Activated CD4-positive, CD25-positive, alpha-beta regulatory T cell treated with anti-CD3 and anti-CD28 coated beads, Interleukin-2, amount 50 U/mL, for 24 hours (primary cell): ENCODE data around the gene PRPF19.

ENCODE experiments used
- ATAC-seq, 2 donors: fragments of 150-1000 bp; cut with Tn5 transposase; one replicate each; pipeline ENCODE4 v1.10.0; 2021; ENCODE audit warnings: mild to moderate bottlenecking in 1 of 2, moderate library complexity in 1 of 2

PRPF19 gene

DNA sequence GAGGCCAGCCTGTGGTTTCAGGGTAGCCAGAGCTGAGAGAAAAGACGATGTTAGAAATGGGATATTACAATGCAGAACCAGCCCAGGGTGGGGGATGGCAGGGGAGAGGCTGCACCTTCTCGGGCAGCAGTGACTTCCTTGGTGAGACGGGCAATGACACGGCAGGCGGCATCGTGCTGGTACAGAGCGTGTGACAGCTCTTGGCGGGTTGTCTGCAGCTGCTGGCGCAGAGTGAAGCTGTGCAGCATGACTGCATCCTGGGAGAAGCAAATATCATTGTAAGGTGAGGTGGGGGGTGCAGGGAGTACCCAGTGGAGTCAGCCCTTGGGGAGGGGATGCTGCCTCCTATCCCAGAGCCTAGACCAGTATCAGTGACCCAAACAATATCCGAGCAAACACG is 3.8 kb downstream of the PRPF19 start:
- no peak for ATAC-seq

DNA sequence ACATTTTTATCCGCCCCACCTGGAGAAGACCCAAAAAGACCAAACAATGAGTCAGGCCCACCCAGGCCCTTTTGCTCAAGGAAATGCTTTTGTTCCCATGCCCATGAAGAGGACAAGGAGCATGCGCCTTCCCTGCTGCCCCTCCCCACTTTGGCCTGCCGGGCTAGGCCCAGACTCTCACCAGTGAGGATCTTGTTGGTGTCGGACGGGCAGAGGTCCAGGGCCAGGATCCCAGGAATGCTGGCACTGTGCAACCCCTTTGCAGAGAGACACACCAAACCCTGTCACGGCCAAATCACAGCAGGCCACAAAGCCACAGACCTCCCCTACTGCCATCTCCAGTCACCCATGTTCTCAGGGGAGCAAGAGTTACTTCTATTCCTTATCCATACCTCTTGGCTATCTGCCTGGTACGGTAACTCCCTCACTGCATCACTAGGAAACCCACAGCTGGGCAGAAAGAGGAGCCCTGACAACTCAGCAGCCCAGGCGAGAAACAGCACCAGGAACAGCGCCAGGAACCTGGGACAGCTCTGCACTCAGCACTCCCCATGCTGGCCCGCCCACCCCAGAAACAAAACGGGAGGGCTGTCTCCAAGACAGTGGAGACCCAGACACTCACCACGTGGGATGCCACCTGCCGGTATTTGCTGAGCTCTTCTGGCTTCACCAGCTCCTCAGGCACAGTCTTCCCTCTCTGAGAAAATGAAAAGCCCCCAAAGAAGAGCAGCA is 5.5 kb downstream of the PRPF19 start:
- ATAC-seq: no peak

DNA sequence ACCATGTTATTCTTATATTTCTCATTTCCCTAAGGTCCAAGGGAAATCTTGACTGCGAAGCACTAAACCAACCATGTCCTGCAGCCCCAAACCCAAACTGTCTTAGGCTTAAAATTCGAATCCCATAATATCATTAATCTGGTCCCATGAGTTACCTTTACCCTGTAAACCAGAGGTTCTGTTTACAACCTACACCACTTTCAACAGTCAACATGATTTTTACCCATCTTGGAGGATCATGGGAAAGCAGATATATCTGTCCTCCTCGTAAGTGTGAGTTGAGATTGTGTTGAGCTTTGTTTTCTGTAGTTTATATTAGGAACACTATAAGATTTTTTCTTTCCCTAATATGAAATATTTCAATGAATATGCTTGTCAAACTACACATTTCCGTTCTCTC is 6.4 kb downstream of the PRPF19 start:
- ATAC-seq: no peak

DNA sequence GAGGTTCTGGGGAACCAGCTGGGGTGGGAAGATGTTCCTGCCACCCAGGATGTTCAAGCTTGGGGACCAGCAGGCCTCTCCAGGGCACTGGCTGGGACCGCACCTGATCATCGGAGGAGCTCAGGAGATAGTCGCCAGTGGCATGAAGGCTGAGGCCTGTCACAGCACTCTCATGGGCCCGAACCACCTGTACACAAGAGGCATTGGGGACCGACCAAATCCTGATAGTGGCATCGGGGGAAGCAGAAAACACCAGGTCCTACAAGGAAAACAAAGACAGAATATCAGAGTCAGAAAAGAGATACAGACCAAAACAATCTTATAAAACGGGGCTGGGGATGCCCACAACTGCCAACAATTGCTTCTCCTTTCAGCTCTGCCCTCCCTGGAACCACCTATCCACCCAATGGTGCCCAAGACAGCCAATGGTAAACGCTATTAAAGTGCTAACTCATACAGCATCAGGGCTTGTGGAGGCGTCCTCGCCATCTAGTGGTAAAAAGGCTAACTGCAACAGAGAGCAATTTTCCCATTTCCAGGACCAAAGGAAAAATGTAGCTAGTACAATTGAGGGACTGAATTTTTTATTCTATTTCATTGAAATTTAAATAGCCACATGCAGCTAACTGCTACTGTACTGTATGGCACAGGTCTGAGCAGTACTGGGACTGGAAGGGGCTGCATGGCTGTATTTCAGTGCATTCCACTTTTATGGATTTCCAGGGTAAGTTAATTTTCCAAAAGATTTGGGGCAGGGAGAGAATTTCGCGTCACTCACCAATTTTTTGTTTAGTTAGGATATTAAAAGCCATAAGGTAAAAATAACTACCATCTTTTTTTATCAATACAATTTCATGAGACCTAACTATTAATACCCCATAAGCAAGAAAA is 7.1 kb downstream of the PRPF19 start:
- peak; percentile 86 to 93 for ATAC-seq

DNA sequence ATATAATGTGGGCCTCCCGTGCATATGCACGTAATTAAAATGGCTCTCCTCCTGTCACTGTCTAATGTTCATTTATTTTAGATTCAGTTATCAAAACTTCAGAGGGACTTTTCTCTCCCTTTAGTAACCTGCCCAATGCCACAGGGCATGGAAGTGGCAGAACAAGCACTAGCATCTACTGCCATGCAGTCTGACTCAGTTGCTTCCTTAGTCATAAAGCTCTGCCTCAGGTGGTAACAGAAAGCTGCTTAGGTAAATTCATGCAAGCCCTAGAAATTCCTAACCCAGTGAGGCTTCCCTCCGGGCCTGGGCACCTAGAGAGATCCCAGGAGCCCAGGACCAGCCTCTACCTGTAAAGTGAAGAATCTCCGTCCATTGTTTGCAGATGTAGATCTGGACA is 8.9 kb downstream of the PRPF19 start:
- no peak for ATAC-seq

DNA sequence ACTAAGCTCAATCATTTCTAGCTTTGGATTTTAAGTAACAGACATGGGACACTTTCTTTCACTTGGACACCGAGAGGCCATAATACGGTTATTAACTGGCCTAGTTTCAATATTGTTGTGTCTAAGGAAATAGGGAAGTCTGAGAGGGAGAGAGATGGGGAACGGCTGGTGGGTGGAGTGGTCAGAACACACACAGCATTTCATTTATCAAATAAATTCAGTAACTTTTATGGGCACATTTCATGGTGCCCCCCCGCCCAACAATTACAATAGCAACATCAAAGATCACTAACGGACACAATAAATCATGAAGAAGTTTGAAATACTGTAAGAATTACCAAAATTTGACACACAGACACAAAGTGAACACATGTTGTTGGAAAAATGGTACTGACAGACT is 10.7 kb downstream of the PRPF19 start:
- ATAC-seq: no peak

DNA sequence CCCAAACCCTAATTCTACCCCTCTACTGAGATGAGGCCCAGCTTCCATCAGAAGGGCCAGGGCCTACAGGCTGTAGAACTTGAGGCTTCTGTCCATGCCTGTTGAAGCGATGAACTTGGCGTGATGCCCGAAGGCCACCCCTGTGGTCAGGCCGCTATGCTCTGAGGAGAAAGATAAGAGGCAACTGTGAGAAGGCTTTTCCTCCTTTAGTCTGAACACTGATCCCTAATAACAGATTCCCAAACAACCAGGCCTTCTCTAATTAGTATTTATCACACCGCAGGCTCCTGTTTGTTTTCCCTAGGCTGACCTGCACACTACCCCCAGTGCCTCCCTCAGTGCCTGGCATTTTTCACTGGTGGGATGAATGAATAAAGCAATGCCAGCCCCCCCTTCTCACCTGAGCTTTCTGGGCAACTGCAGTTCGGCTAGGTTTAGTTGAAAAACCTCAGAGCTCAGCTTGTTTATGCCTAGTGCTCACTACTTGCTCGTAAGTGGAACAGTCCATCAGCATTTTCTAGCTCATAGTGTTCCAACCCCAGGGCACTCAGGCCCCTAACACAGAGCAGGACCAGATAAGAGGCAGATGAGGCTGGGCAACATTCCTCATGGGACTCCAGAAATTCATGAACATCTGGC is 15.2 kb downstream of the PRPF19 start:
- no peak for ATAC-seq

DNA sequence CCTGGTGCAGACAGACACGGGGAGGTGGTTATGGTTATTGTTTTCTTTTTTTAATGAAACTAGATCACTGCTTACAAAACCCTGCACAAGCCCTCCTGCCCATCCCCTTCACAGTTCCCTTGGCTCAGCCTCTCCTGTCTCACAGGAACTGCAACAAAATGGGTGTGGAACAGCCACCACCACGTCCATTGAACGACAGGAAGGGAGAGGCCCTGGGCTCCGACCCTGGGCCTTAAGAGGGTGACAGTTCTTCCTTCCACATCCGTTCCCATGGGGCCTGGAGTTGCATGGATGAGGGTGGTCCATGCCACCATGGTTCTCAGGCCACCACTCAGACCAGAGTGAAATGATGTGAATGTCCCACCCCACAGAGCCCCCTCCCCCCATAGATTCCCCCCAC is 15.7 kb downstream of the PRPF19 start:
- no peak for ATAC-seq

DNA sequence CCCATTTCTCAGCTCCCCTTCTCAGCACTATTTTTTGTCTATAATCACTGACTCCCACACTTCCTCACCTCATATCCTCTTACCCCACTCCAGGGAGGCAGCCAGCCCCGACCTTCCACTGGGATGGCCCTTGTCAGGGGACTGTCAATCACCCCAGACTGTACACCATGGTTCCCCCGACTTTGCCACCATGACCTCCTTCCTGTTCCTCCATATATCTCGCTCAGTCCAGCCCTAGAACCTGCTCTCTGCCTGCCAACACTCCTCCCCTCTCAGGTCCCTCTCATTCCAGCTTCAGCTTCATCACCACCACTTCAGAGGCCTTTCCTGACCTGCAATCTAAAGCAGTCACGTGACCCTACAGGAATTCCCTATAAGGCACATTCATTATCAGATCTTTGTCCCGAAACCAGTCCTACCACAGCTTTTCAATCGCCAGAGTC is 16.5 kb downstream of the PRPF19 start:
- no peak for ATAC-seq

DNA sequence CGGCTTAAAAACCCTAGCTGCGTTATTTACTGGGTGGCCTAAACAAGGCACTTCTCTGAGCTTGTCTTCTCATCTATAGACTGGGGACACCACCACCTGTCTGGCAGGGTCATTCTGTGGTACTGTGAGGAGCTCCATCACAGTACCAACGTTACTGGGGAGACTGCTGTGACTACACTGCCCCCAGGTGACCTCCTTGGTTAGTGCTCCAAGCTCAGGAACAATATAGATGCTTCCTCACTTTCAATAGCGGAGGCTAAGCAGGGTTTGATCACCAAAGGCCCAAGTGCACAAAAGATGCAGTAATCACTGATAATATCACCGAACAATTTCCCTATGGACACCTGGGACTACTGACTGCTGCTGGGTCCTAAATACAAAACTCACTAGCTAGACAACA is 18.8 kb downstream of the PRPF19 start:
- peak; percentile 61 to 65 for ATAC-seq

DNA sequence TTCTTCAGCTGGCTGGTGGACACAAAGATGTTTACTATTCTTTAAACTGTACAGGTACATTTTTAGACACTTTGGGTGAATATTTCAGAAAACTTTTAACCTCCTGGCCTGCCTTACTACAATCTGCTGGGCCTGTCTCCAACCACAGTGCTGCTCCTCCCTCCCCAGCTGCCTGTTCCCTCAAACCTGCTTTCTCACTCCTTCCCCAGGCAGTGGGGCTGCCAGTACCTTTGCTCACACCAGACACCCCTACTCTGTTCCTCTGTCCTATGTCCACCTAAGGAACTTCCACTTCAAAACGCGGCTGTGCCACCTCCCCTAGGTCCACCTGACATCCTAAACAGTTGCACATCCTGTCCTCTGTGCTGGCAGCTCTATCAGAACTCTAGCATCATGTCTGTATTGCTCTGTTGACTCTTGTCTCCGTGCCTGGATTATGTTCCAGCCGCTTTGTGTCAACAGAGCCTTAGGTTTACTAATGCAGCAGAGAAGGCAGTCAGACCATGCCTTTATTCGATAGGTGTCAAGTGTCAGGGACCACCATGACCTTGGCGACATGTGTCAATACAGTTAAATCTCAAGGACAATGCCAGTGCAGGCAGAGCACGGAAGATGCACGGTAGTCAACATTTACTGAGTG is 25.6 kb downstream of the PRPF19 start:
- no peak for ATAC-seq

DNA sequence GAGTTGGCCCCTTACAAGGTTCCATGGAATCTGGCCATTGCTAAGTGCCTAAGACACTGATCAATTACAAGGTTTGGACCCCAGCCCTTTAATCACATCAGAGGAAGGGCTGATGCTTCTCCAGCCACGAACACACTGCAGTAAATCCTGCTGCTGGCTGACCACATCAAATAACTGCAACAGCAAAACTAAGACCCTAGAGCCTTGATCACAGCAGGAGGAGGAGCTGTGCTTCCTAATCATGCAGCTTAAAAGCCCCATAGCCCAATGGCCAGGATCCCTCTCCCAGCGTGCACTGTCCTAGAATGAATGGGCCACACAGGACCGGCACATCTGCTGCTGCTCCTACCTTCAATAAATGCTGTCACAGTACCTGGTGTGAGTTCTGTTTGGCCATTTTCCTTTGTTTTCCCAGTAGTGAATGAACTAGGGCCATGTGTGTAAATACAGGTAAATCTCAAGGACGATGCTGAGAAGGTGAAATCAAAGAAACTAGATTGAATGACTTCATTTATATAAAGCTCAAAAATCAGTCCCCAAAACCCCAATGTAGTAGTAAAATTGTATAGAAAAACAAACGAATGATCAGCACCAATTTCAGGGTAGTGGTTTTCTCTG is 26.3 kb downstream of the PRPF19 start:
- ATAC-seq: no peak

DNA sequence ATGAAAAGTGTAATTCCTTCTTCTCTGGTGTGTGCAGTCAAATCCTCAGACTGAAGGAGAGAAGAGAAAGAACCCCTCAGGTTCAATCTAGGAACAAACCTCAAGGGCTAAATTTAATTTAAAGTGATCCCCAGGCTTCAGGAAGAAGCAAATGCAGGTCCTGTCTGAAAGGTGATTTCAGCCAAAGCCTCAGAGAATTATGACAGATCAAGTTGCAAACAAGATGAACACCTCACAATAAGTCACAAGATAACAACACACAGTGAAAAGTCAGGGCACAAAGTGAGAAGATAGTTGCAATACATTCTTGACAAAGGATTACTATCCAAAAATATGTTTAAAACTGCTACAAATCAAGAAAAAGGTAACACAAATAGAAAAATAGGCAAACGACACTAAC is 27.3 kb downstream of the PRPF19 start:
- no peak for ATAC-seq

DNA sequence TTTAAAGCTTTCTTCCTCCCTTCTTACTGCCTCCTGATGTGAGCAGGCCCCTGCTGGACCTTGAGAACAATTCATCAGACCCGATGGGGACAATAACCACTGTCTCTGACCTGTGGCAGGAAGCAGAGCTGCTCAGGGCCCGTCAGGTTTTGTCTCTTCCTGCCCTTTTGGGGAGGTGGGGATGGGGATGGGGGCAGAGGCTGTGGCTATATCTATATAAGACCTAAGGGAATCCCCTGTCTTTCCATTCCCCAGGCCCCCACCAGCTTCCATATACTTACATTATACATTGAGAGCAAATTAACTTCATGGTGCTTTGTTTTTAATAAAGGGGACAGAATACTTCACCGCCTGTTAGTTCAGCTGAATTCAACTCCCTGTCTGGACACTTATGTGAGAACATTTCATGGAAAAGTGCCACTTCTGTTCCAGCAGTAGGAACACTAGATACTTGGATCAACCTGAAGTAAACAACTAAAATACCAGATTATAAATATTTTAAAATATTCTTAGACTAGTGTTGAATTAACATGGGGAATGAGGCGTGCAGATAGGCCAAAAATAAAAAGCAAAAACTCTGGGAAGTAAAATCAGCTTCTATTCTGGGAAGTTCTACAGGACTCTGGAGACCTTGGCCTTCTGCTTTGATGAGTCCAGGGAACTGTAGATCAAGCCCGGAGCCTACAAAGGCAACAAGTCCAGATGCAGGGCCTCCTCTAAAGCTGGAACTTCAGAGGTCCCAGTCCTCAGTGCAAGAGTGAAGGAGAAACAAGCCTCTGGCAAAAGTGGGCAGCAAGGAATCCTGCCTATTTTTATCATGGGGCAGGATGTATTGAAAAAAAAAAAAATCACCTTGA is 27.9 kb downstream of the PRPF19 start:
- ATAC-seq: no peak

DNA sequence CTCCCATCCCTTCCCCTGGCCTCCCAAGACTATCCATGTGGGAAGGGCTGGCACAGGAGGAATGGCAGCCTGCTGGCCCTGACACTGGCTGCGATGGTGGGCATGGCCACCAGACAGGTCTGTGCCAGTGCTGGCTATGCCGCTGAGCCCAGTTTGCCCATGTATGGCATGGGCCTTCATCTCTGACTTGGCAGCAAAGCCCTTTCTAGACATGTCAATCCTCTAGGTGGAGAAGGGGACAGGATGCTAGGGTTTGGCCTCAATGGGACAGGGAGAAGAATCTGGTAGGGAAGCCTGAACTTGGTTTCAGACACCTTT is 30.3 kb downstream of the PRPF19 start:
- no peak for ATAC-seq

DNA sequence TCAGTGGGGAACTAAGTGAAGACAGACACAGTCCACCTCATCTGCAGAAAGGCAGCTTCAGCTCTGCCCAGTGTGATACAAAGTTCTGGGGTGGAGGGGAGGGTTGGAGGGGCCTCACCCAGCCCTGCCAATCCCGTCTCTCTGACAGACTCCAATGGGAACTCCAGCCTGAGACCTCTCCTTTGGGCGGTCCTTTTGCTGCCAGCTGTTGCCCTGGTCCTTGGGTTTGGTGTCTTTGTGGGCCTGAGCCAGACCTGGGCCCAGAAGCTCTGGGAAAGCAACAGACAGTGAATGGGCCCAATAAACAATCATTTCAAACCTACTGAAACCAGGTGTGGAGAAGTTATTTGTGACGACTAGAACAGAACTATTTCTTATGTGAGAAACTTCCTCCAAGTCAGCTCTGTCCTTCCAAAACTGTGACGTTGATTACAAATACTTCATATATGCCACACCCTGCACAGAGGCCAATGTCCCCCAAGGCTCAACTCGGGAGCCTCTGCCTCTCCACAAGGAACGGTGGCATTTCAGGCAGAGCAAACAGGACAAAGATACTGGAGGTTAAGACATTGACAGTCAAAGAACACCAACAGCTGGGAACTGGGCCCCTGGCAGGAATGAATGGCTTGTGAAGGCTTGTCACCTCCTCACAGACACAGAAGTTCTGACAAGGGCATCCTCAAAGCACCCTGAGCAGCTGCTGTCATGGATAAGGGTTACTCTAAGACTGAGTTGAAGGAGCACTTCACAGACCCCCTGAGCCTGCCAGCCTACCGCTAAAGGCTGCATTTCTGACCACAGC is 30.8 kb downstream of the PRPF19 start:
- no peak for ATAC-seq

DNA sequence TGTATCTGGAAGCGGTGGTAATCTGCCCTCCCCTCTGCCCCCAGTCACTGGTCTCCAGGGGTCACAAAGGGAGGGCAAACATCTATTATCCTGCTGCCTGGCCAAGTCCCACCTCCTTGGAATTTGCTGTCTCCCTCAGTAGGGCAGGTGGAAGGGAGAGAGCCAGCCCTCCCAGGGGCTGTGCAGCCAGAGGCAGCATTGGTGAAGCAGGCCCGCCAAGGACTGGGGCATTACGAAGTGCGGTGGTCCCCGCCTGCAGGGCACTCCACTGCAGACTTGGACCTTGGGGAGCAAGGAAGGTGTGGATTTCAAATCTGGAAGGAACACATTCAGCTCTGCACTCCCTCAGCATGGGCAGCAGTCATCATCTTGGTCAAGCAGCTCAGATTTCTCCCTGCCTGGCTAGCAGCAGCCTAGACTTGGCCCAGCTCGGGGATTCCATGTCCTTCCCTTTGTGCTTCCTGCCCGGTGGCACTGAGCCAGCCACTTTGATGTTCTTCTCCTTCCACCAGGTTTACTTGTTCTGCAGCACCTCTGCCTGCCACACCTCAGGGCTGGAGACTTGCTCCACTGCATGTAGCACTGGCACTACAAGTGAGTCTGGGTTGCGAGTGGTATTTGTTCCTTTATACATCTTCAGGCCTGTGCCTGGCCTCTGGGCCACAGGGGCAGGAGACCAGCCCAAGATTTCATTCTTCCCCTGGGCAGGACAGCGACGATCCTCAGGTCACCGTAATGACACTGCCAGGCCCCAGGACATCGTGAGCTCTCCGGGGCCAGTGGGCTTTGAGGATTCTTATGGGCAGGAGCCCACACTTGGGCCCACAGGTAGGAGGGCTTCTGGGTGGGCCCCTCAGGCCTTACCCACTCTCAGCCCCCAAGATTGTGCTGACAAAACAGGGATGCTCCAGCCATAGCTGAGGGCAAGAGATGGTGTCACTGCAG is 31.7 kb downstream of the PRPF19 start:
- no peak for ATAC-seq

DNA sequence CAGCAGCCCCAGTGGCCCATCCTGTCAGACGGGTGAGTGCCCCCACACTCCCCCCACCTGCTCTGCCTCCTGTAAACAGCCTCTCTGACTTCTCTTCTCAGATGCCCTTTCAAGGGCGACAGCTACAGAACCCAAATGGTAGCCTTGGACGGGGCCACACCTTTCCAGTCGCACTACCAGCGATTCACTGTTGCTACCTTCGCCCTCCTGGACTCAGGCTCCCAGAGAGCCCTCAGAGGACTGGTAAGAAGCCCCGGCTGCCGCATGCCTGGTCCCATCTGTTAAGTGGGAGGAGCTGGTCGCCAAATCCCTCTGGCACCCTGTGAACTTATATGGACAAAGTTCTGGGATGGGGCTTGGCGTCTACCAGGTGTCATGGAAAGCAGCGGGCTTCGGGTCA is 32.9 kb downstream of the PRPF19 start:
- ATAC-seq: no peak

DNA sequence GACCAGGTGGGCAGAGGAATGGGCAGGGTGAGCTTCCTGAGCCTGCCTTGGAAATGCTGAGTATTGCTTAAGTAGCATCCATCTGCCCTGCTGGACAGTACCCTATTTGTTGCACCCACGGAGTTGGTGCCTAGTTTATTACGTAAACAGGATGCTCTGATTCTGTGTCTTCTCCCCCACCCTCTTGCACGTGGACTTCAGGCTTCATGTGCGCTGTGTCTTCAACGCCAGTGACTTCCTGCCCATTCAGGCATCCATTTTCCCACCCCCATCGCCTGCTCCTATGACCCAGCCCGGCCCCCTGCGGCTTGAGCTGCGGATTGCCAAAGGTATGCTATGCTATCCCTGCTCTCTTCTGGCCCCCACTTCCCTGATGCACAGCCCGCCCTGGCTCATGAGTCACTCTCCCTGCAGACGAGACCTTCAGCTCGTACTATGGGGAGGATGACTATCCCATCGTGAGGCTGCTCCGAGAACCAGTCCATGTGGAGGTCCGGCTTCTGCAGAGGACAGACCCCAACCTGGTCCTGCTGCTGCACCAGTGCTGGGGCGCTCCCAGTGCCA is 33.3 kb downstream of the PRPF19 start:
- ATAC-seq: no peak
